Progenitor cell of endocrine pancreas (in vitro differentiated cells): ENCODE measurements around the gene TP63. TPM values are rescaled to one million over a fixed set of nuclear protein-coding genes. Genes with fewer than 3 reads are reported as not detected.

Experiments used
- DNase-seq: peaks from one replicate; pipeline ENCODE4 v3.0.0; 2021; ENCODE audit warnings: low spot score; ENCODE audit not compliant: unreplicated experiment
- H3K27ac Mint-ChIP-seq: 2 replicates; pipeline ENCODE4 v1.8.0; 2021; ENCODE audit warnings: mild to moderate bottlenecking, moderate library complexity, mixed read lengths
- H3K27me3 Mint-ChIP-seq: 2 replicates; pipeline ENCODE4 v1.8.0; 2021; ENCODE audit warnings: mixed read lengths
- H3K36me3 Mint-ChIP-seq: 2 replicates; pipeline ENCODE4 v1.8.0; 2022; ENCODE audit warnings: mixed read lengths; ENCODE audit not compliant: insufficient read depth
- H3K4me1 Mint-ChIP-seq: 2 replicates; pipeline ENCODE4 v1.8.0; 2021; ENCODE audit warnings: low read depth, mixed read lengths
- H3K4me3 Mint-ChIP-seq: 2 replicates; pipeline ENCODE4 v1.8.0; 2021; ENCODE audit warnings: low read depth, mild to moderate bottlenecking, moderate library complexity, mixed read lengths
- H3K9me3 Mint-ChIP-seq: 2 replicates; pipeline ENCODE4 v1.8.0; 2021; ENCODE audit warnings: low read depth, mixed read lengths
- CTCF ChIP-seq: fragments of 200-600 bp; sonication (generic); IDR thresholded peaks from one replicate; pipeline ENCODE4 v1.5.0; 2021; ENCODE audit warnings: antibody characterized with exemption, mild to moderate bottlenecking; ENCODE audit not compliant: unreplicated experiment
- total RNA-seq: library from RNA; stranded (reverse); gene quantifications from 2 replicates; pipeline ENCODE4 v1.2.1, GENCODE V29; 2021

TP63 gene
- total RNA-seq, 1 donor from 2014 or later = 0.72 TPM

- Mint-ChIP-seq H3K27me3 (peaks cover 21% of the 10 kb centered on the region), H3K27ac (no peak overlapping the region), H3K4me3 (no peak overlapping the region), H3K4me1 (no peaks in the 10 kb centered on the region), H3K36me3 (no peaks in the 10 kb centered on the region), H3K9me3 (no peaks in the 10 kb centered on the region)
- DNase-seq = no peak
- TF ChIP-seq CTCF = no peak
Observed at GRCh38 chr3:189687475-189687874, 56.3 kb downstream of the TP63 start.

GRCh38 chr3:189688262-189688661 lies 57.1 kb downstream of the TP63 start:
- Mint-ChIP-seq H3K27me3 (peaks cover 21% of the 10 kb centered on the region), H3K4me3 (no peak overlapping the region), H3K27ac (no peak overlapping the region), H3K9me3 (no peaks in the 10 kb centered on the region), H3K4me1 (no peaks in the 10 kb centered on the region), H3K36me3 (no peaks in the 10 kb centered on the region)
- TF ChIP-seq CTCF = no peak
- DNase-seq = no peak

- TF ChIP-seq CTCF = no peak
- Mint-ChIP-seq H3K9me3 (no peaks in the 10 kb centered on the region), H3K36me3 (no peaks in the 10 kb centered on the region), H3K27me3 (peaks cover 12% of the 10 kb centered on the region), H3K27ac (no peak overlapping the region), H3K4me3 (no peak overlapping the region), H3K4me1 (no peaks in the 10 kb centered on the region)
- no peak for DNase-seq
Observed at GRCh38 chr3:189689625-189690024, 58.4 kb downstream of the TP63 start.

- H3K9me3 Mint-ChIP-seq = no peaks in the 10 kb centered on the region
- H3K27ac Mint-ChIP-seq = no peak overlapping the region
- no peak for DNase-seq
- H3K36me3 Mint-ChIP-seq = no peaks in the 10 kb centered on the region
- no peak for TF ChIP-seq CTCF
- H3K27me3 Mint-ChIP-seq = peaks cover 12% of the 10 kb centered on the region
- H3K4me1 Mint-ChIP-seq = no peaks in the 10 kb centered on the region
- no peak overlapping the region for H3K4me3 Mint-ChIP-seq
Observed at GRCh38 chr3:189690237-189690636, 59.0 kb downstream of the TP63 start.

GRCh38 chr3:189690672-189691071 lies 59.5 kb downstream of the TP63 start:
- no peaks in the 10 kb centered on the region for H3K36me3 Mint-ChIP-seq
- H3K4me1 Mint-ChIP-seq = no peaks in the 10 kb centered on the region
- H3K27ac Mint-ChIP-seq = no peak overlapping the region
- DNase-seq = no peak
- H3K4me3 Mint-ChIP-seq = no peak overlapping the region
- no peaks in the 10 kb centered on the region for H3K9me3 Mint-ChIP-seq
- peaks cover 12% of the 10 kb centered on the region for H3K27me3 Mint-ChIP-seq
- no peak for TF ChIP-seq CTCF
